ENCODE data around the gene SFMBT1. TPM values are rescaled to one million over a fixed set of nuclear protein-coding genes. Genes with fewer than 3 reads are reported as not detected.

The SFMBT1 gene
- total and polyA plus RNA-seq, 9 of the 15 experiments (the other 6 are each of a cell fraction or from before 2014, with no cell fraction given) = 0.76 to 6.6 (median 3.6) TPM

GRCh38 chr3:52915294-52915693 lies 130.6 kb downstream of the SFMBT1 start (continued):
- TF ChIP-seq CTCFL (IDR thresholded peaks at IDR 0.05; ENCODE audit: borderline replicate concordance, insufficient read depth, low read depth, low read length, poor library complexity, severe bottlenecking) (no peak), ZNF444 (CRISPR knock-in tag; IDR thresholded peaks at IDR 0.05) (no peak), ZNF668 (CRISPR knock-in tag; IDR thresholded peaks at IDR 0.05) (no peak), FOXP1 (CRISPR knock-in tag; IDR thresholded peaks at IDR 0.05) (no peak), GABPB1 (CRISPR knock-in tag; IDR thresholded peaks at IDR 0.05) (no peak), POU5F1 (IDR thresholded peaks at IDR 0.05; ENCODE audit: borderline replicate concordance, low read depth, low read length, partially characterized antibody) (no peak), DACH1 (IDR thresholded peaks at IDR 0.05; ENCODE audit: partially characterized antibody) (no peak), ZFP1 (CRISPR knock-in tag; IDR thresholded peaks at IDR 0.05) (no peak), NUFIP1 (IDR thresholded peaks at IDR 0.05; ENCODE audit: partially characterized antibody) (no peak), CREB3L1 (IDR thresholded peaks at IDR 0.05; ENCODE audit: borderline replicate concordance, low read depth) (no peak)

Data from K562 (cell line).